WTC11 (cell line): ENCODE data around the gene AGBL4.

Experiments
- CTCF ChIP-seq: fragments of 200-600 bp; IDR thresholded peaks from 2 replicates; pipeline ENCODE4 v1.8.0; 2022; ENCODE audit warnings: antibody characterized with exemption
- ETV6 ChIP-seq: sonication (generic); formaldehyde crosslinking; IDR thresholded peaks from 2 replicates; pipeline ENCODE4 v1.8.1; 2022; ENCODE audit warnings: mild to moderate bottlenecking, missing genetic modification reagents
- FOXJ3 ChIP-seq: sonication (generic); formaldehyde crosslinking; IDR thresholded peaks from 2 replicates; pipeline ENCODE4 v1.9.0; 2021; ENCODE audit warnings: missing genetic modification reagents, mild to moderate bottlenecking, borderline replicate concordance
- MAX ChIP-seq: sonication (generic); formaldehyde crosslinking; IDR thresholded peaks from 2 replicates; pipeline ENCODE4 v1.8.0; 2022; ENCODE audit warnings: mild to moderate bottlenecking, missing genetic modification reagents
- SMAD4 ChIP-seq: sonication (generic); formaldehyde crosslinking; IDR thresholded peaks from 2 replicates; pipeline ENCODE4 v1.8.0; 2022; ENCODE audit warnings: mild to moderate bottlenecking, missing genetic modification reagents
- TCF7 ChIP-seq: sonication (generic); formaldehyde crosslinking; IDR thresholded peaks from 2 replicates; pipeline ENCODE4 v1.8.0; 2022; ENCODE audit warnings: mild to moderate bottlenecking, low read depth, missing genetic modification reagents, moderate library complexity
- ZMAT4 ChIP-seq: fragments of 250-450 bp; sonication (Bioruptor Pico); IDR thresholded peaks from 2 replicates; pipeline ENCODE4 v1.9.0; 2021; ENCODE audit warnings: mild to moderate bottlenecking
- ZNF281 ChIP-seq: sonication (generic); formaldehyde crosslinking; IDR thresholded peaks from 2 replicates; pipeline ENCODE4 v1.8.0; 2023; ENCODE audit warnings: mild to moderate bottlenecking, missing genetic modification reagents
- TF ChIP-seq, protein P1 (sequence below): sonication (generic); formaldehyde crosslinking; IDR thresholded peaks from 2 replicates; pipeline ENCODE4 v1.8.1; 2022; ENCODE audit warnings: mild to moderate bottlenecking, moderate library complexity, missing genetic modification reagents
- TF ChIP-seq, protein P2 (sequence below): sonication (generic); formaldehyde crosslinking; IDR thresholded peaks from 2 replicates; pipeline ENCODE4 v1.8.1; 2023; ENCODE audit warnings: mild to moderate bottlenecking, moderate library complexity, missing genetic modification reagents

DNA sequence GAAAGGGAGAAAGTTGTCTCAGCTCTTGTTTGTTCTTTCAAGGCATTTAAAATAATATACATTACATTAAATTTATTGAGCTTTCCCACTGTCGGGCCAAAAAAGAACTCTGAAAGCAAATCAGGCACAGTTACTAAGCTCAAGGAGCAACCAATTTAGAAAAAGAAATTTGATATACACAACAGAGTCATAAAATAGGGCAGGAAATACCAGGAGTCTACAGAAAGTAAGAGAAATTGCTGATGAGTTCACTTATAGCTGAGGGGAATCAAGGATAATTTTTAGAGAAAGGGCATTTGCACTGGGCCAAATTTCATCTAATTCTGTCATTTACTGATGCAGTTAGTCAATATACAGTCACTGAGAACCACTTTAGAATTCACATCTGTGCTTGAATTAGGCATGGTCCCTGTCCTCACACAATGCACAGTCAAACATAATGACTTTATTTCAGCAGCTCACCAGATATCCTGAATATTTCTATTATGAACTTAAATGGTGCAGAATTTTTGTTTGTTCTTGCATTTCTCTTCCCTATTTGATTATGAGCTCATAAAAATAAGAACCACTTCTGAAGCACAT lies 997.4 kb downstream of the AGBL4 start:
- no peak for TF ChIP-seq CTCF
- TF ChIP-seq TCF7 (CRISPR knock-in tag) = no peak
- TF ChIP-seq MAX (CRISPR knock-in tag) = no peak
- no peak for TF ChIP-seq ZMAT4 (CRISPR knock-in tag)
- TF ChIP-seq ETV6 = no peak
- TF ChIP-seq SMAD4 (CRISPR knock-in tag) = no peak
- TF ChIP-seq ZNF281 (CRISPR knock-in tag) = no peak
- TF ChIP-seq, protein P1, sequence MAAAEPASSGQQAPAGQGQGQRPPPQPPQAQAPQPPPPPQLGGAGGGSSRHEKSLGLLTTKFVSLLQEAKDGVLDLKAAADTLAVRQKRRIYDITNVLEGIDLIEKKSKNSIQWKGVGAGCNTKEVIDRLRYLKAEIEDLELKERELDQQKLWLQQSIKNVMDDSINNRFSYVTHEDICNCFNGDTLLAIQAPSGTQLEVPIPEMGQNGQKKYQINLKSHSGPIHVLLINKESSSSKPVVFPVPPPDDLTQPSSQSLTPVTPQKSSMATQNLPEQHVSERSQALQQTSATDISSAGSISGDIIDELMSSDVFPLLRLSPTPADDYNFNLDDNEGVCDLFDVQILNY (CRISPR knock-in tag) = no peak
- TF ChIP-seq, protein P2, sequence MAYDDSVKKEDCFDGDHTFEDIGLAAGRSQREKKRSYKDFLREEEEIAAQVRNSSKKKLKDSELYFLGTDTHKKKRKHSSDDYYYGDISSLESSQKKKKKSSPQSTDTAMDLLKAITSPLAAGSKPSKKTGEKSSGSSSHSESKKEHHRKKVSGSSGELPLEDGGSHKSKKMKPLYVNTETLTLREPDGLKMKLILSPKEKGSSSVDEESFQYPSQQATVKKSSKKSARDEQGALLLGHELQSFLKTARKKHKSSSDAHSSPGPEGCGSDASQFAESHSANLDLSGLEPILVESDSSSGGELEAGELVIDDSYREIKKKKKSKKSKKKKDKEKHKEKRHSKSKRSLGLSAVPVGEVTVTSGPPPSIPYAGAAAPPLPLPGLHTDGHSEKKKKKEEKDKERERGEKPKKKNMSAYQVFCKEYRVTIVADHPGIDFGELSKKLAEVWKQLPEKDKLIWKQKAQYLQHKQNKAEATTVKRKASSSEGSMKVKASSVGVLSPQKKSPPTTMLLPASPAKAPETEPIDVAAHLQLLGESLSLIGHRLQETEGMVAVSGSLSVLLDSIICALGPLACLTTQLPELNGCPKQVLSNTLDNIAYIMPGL (CRISPR knock-in tag) = no peak
- no peak for TF ChIP-seq FOXJ3 (CRISPR knock-in tag)
